GM12874 (cell line): Measurements from ENCODE around the gene SMIM28.

Source experiments
- TF ChIP-seq, protein P1 (sequence below): IDR thresholded peaks from 2 replicates; pipeline ENCODE4 v1.5.1; 2011; ENCODE audit warnings: low read depth, mild to moderate bottlenecking, control low read depth, low read length, moderate library complexity; ENCODE audit not compliant: insufficient read depth

Gene SMIM28

DNA sequence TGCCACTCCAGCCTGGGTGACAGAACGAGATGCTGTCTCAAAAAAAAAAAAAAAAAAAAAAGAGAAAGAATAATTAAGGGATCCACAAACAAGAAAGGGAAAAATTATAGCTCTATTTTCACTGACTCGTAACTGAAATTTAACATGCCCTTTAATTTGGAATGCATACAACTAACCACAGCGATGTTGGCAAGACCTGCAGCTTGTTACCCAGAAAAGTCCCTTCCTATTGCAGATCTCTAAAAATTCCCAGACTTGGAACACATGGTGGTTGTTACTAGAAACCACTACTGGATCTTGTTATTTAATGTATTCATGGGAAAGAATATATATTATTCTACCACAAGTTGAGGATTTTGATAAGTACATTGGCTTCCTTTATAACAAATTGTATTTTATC lies 27.8 kb upstream of the SMIM28 start:
- TF ChIP-seq, protein P1, sequence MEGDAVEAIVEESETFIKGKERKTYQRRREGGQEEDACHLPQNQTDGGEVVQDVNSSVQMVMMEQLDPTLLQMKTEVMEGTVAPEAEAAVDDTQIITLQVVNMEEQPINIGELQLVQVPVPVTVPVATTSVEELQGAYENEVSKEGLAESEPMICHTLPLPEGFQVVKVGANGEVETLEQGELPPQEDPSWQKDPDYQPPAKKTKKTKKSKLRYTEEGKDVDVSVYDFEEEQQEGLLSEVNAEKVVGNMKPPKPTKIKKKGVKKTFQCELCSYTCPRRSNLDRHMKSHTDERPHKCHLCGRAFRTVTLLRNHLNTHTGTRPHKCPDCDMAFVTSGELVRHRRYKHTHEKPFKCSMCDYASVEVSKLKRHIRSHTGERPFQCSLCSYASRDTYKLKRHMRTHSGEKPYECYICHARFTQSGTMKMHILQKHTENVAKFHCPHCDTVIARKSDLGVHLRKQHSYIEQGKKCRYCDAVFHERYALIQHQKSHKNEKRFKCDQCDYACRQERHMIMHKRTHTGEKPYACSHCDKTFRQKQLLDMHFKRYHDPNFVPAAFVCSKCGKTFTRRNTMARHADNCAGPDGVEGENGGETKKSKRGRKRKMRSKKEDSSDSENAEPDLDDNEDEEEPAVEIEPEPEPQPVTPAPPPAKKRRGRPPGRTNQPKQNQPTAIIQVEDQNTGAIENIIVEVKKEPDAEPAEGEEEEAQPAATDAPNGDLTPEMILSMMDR = no peak

DNA sequence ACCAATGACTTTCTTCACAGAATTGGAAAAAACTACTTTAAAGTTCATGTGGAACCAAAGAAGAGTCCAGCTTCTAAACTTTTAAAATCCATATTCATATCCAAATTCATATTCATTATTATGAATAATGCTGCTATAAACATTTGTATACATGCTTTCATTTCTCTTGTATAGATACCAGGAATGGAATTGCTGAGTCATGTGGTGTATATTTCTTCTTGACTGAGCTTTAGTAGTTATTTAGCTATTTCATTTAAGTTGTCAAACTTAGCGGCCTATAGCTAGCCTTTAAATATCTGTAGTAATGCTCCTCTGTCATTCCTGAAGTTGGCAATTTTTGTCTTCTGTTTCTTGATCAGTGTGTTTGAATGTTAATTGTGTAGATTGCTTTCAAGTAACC lies 19.8 kb upstream of the SMIM28 start:
- TF ChIP-seq, protein P1 = no peak

DNA sequence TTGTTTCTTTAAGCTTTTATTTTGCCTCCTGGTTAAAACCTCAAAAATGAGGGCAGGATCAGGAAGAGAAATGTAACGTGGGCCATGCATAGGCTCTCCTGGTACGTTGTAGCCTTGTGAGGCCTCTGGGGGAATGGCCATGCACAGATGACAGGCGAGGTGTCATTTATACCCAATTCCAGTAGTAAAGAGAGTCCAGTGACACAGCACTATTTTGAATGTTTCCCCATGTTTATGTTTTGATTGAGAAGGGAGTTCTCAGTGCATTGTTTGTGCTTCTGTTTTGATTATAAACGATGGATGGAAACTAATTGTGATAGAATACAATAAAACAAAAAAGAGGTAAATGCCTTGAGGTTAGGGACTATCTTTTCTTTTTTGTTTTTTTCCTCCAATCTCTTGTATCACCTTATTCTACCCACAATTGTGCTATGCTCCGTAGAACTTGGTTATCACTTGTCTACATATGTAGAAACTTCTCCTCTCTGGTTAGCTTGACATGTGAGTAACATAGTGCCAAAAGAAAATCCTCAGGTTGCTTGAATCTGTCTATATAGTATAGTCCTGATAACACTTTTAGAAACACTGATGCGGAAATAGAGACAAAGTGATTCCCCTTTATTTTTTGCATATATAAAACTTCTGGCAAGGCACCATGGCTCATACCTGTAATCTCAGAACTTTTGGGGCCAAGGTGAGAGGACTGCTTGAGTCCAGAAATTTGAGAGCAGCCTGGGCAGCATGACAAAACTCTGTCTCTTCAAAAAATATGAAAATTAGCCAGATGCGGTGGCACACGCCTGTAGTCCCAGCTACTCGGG lies 6.9 kb upstream of the SMIM28 start:
- TF ChIP-seq, protein P1 = no peak

DNA sequence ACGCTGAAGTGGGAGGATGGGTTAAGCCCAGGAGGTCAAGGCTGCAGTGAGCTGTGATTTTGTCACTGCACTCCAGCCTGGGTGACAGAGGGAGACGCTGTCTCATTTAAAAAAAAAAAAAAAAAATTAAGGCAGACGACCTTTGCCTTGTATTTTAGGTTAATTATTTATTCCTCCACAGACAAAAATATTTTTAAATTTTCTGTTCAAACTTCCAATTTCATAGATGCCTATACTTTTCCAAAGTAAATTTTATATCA lies 6.3 kb upstream of the SMIM28 start:
- TF ChIP-seq, protein P1 = no peak

DNA sequence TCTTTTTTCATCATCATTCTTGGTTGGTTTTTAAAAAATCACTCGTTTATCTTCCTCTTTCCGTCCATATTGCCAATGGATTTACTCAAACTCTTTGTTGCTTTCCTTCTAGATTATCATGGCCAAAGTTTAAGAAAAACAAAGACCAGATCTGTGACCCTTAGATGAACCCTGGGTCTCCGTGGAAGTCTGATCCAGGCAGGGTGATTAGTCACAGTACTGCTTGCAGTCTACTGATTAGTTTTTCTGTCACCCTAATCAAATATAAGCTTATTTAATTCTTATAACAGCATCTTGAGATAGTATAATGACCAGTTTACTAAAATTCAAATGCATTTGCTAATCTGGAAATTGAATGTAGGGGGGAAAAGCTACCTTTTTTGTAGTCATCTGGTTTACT lies 6.0 kb upstream of the SMIM28 start:
- TF ChIP-seq, protein P1 = no peak

DNA sequence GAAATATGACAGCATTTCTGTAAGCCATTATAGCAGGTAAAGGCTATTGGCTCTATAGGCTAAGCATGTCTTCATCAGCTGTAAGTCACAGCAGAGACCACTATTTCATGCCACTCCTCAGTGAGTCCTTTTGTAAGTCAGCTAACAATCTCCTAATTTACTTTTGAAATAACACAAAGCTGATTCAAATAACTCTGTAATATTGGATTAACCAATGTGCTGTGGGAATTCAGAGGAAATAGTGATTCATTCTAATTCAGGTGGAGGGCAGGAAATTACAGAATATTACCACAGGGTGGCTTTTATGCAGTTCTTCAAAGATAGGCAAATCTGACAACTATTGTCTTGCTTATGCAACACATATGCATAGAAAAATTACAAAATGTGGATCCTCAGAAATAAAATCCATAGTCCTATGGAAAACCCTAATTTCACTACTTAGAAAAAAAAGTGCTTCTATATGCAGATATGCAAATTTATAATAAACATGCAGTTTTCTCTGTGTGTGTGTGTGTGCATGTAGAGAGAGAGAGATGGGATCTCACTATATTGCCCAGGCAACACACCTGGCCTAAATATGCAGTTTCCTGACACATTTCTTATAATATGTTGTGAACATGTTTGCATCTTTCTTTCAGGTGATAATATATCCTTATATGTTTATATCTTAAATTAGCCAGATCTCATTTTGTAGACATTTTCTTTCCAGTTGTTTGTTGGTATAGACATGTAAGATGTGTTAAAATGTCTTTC lies 4.8 kb upstream of the SMIM28 start:
- TF ChIP-seq, protein P1 = no peak

DNA sequence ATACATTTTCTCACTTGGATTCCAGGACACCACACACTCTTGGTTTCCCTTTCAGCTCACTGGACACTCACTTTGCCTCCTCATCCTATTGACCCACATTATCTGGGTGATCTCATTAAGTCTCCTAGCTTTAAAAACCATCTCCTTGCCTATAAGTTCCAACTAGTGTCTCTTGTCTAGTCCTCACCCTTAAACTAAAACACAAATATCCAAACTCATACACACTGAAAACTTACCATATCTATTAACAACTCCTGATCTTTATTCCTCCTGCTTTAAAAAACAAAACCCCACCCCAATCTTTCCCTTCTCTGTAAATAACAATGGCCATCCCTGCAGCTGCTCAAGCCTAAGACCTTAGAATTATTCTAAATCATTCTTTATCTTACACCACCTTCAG lies 3.5 kb upstream of the SMIM28 start:
- TF ChIP-seq, protein P1 = no peak
